NCI-H1048 (cell line): Measurements from ENCODE around the gene RELA.

ENCODE experiments used
- DNase-seq: peaks from one replicate; lab custom pipeline; 2025; lab: John Stamatoyannopoulos, UW

RELA gene

GRCh38 chr11:65613091-65613928 is 49.4 kb downstream of the RELA start:
- no peak for DNase-seq

- DNase-seq: no peak
Measured at GRCh38 chr11:65612691-65613090, 50.0 kb downstream of the RELA start.

GRCh38 chr11:65611758-65612603 is 50.7 kb downstream of the RELA start:
- DNase-seq: no peak

- no peak for DNase-seq
Measured at GRCh38 chr11:65611028-65611757, 51.5 kb downstream of the RELA start.

DNA sequence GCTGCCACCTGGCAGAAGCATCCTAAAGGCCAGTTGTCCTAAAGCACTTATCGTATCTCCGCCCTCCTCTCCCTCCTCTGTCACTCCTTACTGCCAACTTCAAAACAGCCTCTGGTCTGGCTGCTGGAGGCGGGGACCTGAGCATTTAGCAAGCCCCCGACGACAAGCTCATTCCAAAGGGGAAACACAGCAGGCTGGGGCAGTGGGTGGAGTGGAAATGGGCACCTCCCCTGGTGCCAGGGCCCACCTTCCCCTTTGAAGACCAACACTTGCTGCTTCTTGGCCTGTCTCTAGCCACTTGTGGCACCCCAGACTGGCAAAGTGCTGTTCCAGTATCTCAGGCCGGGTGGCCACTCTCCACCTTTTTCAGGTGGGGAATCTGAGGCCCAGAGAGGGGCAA is 52.3 kb downstream of the RELA start:
- DNase-seq: no peak

- no peak for DNase-seq
Measured at GRCh38 chr11:65609665-65610064, 53.1 kb downstream of the RELA start.

DNA sequence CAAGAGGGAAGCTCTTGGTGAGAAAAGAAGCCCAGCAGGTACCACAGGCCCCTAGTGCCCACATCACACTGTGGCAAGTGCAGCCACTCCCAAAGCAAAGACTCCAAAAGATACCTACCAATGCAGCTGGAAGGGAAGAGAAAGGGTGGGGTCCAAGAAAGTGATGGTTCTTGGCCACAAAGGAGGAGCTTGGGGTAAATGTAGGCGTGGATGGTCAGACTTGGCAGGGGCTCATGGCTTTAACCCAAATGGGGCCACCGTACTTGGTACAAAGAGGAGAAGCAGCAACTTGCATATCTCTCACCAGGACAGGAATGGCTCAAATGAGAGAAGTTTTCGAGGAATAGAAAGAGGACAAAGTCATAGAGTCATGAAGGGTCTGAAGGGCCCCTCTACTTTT is 53.5 kb downstream of the RELA start:
- DNase-seq: no peak

DNA sequence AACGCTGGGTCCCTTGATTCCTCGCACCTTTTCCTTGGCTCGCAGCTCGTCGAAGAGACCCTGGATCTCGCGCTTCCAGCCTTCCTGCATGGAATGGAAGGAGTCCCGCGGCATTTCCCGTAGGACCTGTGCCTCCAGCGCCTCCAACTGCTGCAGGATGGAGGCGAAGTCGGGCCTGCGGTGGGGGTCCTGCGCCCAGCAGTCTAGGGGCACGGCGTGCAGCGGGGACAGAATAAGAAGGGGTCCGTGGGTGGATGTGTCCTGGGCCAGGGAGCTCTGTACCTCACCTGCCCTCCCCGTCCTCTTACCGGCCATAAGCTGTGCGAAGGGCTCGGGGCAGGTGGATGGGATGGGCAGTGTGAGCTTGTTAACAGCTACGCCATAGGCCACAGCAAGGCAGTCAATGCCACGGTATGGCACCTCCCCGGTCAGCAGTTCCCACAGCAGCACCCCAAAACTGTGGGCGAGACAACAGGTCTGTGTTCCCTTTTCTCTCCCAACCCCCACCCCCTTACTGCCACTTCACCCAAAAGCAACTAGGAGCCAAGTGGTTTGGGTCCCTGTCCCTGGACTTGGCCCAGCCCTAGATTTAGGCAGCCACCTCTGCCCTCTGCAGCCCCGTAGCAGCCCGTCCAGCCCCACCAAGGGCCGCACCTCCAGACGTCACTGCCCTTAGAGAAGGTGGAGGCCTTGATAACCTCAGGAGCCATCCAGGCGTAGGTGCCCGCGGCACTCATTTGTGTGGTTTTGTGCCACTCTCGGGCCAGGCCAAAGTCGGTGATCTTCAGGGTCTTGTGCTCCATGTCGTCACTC is 54.9 kb downstream of the RELA start:
- no peak for DNase-seq

- DNase-seq: peak; percentile 99
Measured at GRCh38 chr11:65606876-65607613, 55.7 kb downstream of the RELA start.

DNA sequence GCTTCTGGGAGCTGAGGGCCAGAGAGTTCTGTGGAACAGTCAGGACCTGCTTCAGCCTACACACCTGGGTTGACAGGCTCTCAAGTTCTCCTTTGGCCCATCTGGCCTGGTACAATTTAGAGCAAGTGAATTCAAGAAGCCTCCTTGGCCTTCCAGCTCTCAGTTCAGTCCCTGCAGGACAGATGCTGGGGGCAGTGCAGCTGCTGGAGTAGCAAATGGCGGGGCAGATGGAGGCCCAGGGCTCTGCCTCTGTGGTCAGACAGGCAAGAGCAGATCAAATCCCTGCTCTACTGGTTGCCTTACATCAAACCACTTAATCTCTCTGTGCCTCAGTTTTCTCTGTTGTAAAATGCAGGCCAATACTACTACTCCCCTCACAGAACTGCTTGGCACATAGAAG is 58.5 kb downstream of the RELA start:
- DNase-seq: no peak
